Liver (tissue), 3 donors: ENCODE measurements around the gene APOL6.

Experiments
- CTCF ChIP-seq: fragments of 150-350 bp; IDR thresholded peaks from 2 replicates; pipeline ENCODE4 v1.5.1; 2017; ENCODE audit warnings: improper control_type of control experiment, low read depth, low read length; ENCODE audit not compliant: missing input control
- EGR1 ChIP-seq, 2 donors: IDR thresholded peaks; 2 replicates each; pipeline ENCODE4 v1.6.1; 2016 to 2018; ENCODE audit warnings: antibody characterized with exemption in 2 of 2, low read depth in 2 of 2
- REST ChIP-seq: IDR thresholded peaks from 2 replicates; pipeline ENCODE4 v1.6.1; 2016; ENCODE audit warnings: antibody characterized with exemption, mild to moderate bottlenecking
- SP1 ChIP-seq: IDR thresholded peaks from 2 replicates; pipeline ENCODE4 v1.6.1; 2018; ENCODE audit warnings: antibody characterized with exemption, mild to moderate bottlenecking
- TAF1 ChIP-seq: conservative IDR thresholded peaks from 2 replicates; pipeline ENCODE4 v1.6.1; 2016; ENCODE audit warnings: antibody characterized with exemption, mild to moderate bottlenecking
- YY1 ChIP-seq: IDR thresholded peaks from 2 replicates; pipeline ENCODE4 v1.6.1; 2016; ENCODE audit warnings: antibody characterized with exemption, mild to moderate bottlenecking
- donor health status: healthy.
- donor health status: healthy.

GRCh38 chr22:35608088-35608487 lies 40.2 kb upstream of the APOL6 start:
- TF ChIP-seq TAF1 (no peak), YY1 (no peak), CTCF (no peak), SP1 (no peak), EGR1 (IDR thresholded peaks at IDR 0.05; ENCODE audit: low read depth in 2 of 2) (no peak), REST (no peak)
